Measurements from ENCODE around the gene CHN1. TPM values are rescaled to one million over a fixed set of nuclear protein-coding genes. Genes with fewer than 3 reads are reported as not detected.

The CHN1 gene
- total RNA-seq, 1 donor from 2014 or later, result 30.6 TPM

DNA sequence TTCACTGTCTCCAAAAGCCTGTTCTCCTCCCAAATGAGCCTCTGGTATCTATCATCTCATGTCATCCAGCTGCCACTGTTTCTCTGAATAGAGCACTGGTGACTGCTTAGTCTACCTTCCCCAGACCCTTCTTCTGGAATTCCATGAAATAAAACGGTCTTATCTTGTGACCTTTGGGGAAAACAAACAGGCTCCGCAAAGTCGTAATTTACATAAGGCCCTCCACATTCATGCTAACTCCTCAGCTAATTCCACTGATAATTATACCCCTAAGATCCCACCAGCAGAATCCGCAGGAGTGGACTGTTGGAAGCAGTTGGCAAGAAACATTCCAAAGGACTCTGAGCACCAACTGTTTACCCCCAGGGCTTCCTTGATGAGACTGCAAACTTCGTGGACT is 33.9 kb upstream of the CHN1 start:
- ATAC-seq (no peak), DNase-seq (no peak)
- no peaks in the 10 kb centered on the region for H3K36me3 ChIP-seq
- H3K27me3 ChIP-seq, result no peaks in the 10 kb centered on the region
- TF ChIP-seq, protein P1, sequence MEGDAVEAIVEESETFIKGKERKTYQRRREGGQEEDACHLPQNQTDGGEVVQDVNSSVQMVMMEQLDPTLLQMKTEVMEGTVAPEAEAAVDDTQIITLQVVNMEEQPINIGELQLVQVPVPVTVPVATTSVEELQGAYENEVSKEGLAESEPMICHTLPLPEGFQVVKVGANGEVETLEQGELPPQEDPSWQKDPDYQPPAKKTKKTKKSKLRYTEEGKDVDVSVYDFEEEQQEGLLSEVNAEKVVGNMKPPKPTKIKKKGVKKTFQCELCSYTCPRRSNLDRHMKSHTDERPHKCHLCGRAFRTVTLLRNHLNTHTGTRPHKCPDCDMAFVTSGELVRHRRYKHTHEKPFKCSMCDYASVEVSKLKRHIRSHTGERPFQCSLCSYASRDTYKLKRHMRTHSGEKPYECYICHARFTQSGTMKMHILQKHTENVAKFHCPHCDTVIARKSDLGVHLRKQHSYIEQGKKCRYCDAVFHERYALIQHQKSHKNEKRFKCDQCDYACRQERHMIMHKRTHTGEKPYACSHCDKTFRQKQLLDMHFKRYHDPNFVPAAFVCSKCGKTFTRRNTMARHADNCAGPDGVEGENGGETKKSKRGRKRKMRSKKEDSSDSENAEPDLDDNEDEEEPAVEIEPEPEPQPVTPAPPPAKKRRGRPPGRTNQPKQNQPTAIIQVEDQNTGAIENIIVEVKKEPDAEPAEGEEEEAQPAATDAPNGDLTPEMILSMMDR (IDR thresholded peaks at IDR 0.05), result no peak
- H3K4me1 ChIP-seq, result no peaks in the 10 kb centered on the region
- H3K27ac ChIP-seq, result no peak overlapping the region
- H3K9me3 ChIP-seq, result no peaks in the 10 kb centered on the region
- no peak overlapping the region for H3K4me3 ChIP-seq
- intact Hi-C loops (cut with DNase I), result loop anchor here (10.0 kb wide), 1 partner anchor 246 kb away; no protein-coding TSS in a partner anchor

DNA sequence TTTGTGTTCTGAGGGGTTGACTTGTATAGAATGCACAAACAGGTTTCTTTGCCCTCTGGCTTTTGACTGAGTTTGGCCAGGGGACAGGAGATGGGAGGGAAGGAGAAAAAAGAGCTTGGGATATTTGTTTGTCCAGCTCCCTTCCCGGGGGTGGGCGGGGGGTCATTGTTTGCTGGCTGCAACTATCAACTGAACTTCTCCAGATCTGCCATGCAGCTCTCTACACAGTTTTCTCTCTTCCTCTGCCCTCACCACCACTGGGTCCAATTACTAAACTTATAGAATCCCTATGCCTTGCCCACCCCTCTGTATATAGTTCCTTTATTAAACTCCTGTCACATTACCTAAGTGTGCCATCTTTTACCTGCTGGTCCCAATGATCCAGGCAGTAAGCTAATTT is 32.8 kb upstream of the CHN1 start:
- TF ChIP-seq, protein P1 (IDR thresholded peaks at IDR 0.05), result no peak
- intact Hi-C loops (cut with DNase I), result loop anchor here (10.0 kb wide), 1 partner anchor 247 kb away; no protein-coding TSS in a partner anchor
- no peak overlapping the region for H3K4me3 ChIP-seq

DNA sequence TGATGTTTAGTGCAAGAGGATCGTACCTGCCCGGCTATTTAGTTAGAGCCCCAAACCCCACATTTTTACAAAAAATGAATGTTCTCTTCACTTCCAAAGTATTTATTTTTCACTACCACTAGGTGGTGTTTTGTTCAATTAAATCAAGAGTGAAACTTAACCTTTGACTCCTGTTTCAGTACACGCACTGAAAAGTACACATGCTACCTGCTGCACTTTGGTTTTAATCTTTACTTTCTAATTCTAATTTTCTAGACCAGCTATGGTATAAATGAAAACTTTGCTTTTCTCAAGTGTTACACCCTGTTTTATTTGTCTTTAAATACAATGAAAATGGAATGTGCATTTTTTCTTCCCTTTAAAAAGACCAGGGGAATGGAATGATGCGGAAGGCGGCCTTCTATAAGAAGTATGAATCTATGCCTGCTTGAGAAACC is 31.4 kb upstream of the CHN1 start:
- ATAC-seq (no peak), DNase-seq (no peak)
- TF ChIP-seq, protein P1 (IDR thresholded peaks at IDR 0.05), result peak; percentile 47
- Histone ChIP-seq H3K4me1 (no peaks in the 10 kb centered on the region), H3K36me3 (no peaks in the 10 kb centered on the region), H3K9me3 (no peaks in the 10 kb centered on the region), H3K27me3 (no peaks in the 10 kb centered on the region), H3K27ac (no peak overlapping the region), H3K4me3 (no peak overlapping the region)
- intact Hi-C loops (cut with DNase I), result loop anchor here (10.0 kb wide), 1 partner anchor 248 kb away; no protein-coding TSS in a partner anchor

More for the DNA sequence above, 32.8 kb upstream of the CHN1 start:
- DNase-seq (no peak), ATAC-seq (no peak)
- no peaks in the 10 kb centered on the region for H3K27me3 ChIP-seq
- no peak overlapping the region for H3K27ac ChIP-seq
- no peaks in the 10 kb centered on the region for H3K4me1 ChIP-seq
- no peaks in the 10 kb centered on the region for H3K9me3 ChIP-seq
- no peaks in the 10 kb centered on the region for H3K36me3 ChIP-seq

DNA sequence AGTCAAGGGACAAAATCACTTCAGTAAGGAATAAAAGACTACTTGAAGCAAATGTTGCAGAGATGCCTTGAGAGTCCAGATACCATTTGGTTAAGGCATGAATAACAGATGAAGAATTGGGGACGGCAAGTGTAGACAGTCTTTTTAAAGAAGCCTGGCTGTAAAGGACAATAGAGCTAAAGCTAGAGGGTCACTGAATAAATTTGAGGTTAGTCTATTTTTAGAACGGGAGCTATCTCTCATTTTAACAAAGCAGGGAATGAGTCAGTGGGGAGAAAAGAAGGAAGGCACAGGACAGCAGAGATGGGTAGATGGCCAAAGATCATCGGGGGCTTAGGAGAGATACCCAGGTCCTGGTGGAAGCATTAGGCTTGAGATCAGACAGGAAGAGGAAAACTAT is 30.6 kb upstream of the CHN1 start:
- Histone ChIP-seq H3K4me1 (no peaks in the 10 kb centered on the region), H3K4me3 (no peak overlapping the region), H3K36me3 (no peaks in the 10 kb centered on the region), H3K9me3 (no peaks in the 10 kb centered on the region), H3K27me3 (no peaks in the 10 kb centered on the region), H3K27ac (no peak overlapping the region)
- ATAC-seq, result no peak
- intact Hi-C loops (cut with DNase I), result loop anchor here (10.0 kb wide), 1 partner anchor 249 kb away; no protein-coding TSS in a partner anchor
- no peak for DNase-seq
- TF ChIP-seq, protein P1 (IDR thresholded peaks at IDR 0.05), result no peak

DNA sequence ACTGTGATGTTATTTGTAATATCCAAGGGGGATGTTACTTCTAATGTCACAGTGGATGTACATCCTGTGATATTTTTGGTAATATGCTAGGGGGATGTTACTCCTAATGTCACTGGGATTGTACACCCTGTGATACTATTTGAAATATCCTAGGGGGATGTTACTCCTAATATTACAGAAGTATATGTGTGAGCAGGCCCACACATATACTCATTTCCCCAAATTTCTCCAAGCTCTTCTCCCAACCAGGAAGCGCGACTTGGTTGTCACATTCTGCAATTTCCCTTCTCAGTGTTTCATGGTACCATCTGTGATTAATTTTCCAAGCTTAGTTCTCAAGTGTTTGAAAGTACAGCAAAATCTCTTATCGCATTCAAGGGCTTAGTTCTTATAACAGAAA is 29.5 kb upstream of the CHN1 start:
- intact Hi-C loops (cut with DNase I), result loop anchor here (10.0 kb wide), 1 partner anchor 250 kb away; no protein-coding TSS in a partner anchor
- H3K4me1 ChIP-seq, result no peaks in the 10 kb centered on the region
- TF ChIP-seq, protein P1 (IDR thresholded peaks at IDR 0.05), result no peak
- H3K27ac ChIP-seq, result no peak overlapping the region
- ATAC-seq, result peak; percentile 52
- H3K27me3 ChIP-seq, result no peaks in the 10 kb centered on the region
- H3K36me3 ChIP-seq, result no peaks in the 10 kb centered on the region
- DNase-seq, result no peak
- no peaks in the 10 kb centered on the region for H3K9me3 ChIP-seq
- no peak overlapping the region for H3K4me3 ChIP-seq
